Measurements from ENCODE around the gene OPCML.
"Not testable (repeated sequence)": the region's sequence is repeated elsewhere in the genome, so short reads cannot be mapped to it uniquely, and the experiment has no call there.

The OPCML gene

DNA sequence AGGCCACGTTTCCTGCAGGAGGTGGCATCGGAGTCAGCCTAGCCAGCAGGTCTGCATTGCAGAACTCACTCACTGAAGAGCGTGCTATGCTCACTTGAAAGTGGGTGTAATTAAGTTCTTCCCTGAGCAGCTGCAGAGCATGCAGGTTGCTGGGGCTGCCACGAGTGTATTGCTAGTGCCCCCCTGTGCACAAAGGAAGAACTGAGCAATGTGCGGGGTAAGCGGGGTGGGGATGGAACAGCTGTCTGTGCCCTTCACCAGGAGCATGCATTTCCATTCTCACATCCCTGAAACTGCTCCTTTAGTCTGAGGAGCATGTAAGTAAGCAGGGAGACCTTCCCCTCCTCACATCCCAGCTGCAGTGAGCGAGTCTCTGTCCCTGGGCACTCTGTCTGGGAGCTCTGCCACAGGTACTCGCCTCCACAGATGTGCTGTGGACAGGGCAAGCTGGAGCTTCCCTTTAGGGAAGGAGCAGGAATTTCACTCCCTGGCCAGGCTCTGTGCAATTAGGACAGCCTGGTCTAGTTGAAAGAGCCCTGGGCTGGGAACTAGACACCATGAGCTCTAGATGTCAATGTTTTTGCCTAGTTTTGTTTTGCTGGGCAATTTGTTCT is 1130.1 kb downstream of the OPCML start:
- peak; percentile 41 for DNase-seq (ENCODE audit: low read depth)
- TF ChIP-seq, protein P1, sequence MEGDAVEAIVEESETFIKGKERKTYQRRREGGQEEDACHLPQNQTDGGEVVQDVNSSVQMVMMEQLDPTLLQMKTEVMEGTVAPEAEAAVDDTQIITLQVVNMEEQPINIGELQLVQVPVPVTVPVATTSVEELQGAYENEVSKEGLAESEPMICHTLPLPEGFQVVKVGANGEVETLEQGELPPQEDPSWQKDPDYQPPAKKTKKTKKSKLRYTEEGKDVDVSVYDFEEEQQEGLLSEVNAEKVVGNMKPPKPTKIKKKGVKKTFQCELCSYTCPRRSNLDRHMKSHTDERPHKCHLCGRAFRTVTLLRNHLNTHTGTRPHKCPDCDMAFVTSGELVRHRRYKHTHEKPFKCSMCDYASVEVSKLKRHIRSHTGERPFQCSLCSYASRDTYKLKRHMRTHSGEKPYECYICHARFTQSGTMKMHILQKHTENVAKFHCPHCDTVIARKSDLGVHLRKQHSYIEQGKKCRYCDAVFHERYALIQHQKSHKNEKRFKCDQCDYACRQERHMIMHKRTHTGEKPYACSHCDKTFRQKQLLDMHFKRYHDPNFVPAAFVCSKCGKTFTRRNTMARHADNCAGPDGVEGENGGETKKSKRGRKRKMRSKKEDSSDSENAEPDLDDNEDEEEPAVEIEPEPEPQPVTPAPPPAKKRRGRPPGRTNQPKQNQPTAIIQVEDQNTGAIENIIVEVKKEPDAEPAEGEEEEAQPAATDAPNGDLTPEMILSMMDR (IDR thresholded peaks at IDR 0.05; ENCODE audit: insufficient read depth, low read depth, low read length, missing control alignments) = no peak
- H3K4me3 ChIP-seq (ENCODE audit: low read length) = no peak overlapping the region

- H3K4me3 ChIP-seq (ENCODE audit: low read length) = no peak overlapping the region
- TF ChIP-seq, protein P1 (IDR thresholded peaks at IDR 0.05; ENCODE audit: insufficient read depth, low read depth, low read length, missing control alignments) = no peak
- no peak for DNase-seq (ENCODE audit: low read depth)
Observed at GRCh38 chr11:132396318-132396717, 1136.0 kb downstream of the OPCML start.

GRCh38 chr11:132395434-132395833 is 1136.9 kb downstream of the OPCML start:
- H3K4me3 ChIP-seq (ENCODE audit: low read length) = no peak overlapping the region
- no peak for DNase-seq (ENCODE audit: low read depth)
- TF ChIP-seq, protein P1 (IDR thresholded peaks at IDR 0.05; ENCODE audit: insufficient read depth, low read depth, low read length, missing control alignments) = no peak

DNA sequence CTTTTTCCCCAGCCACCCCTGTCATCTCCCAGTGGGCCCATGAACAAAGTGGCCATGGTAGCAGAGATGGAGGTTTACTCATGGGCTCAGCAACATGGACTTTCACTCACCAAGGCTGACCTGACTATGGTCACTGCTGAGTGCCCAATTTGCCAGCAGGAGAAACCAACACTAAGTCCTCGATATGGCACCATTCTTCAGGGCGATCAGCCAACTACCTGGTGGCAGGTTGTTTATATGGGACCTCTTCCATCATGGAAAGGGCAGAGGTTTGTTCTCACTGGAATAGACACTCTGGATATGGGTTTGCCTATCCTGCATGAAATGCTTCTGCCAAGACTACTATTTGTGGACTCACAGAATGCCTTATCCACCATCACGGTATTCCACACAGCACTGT is 1152.8 kb downstream of the OPCML start:
- DNase-seq (ENCODE audit: low read depth) = no peak
- TF ChIP-seq, protein P1 (IDR thresholded peaks at IDR 0.05; ENCODE audit: insufficient read depth, low read depth, low read length, missing control alignments) = no peak

GRCh38 chr11:132373405-132374143 is 1158.7 kb downstream of the OPCML start:
- no peak for DNase-seq (ENCODE audit: low read depth)
- TF ChIP-seq, protein P1 (IDR thresholded peaks at IDR 0.05; ENCODE audit: insufficient read depth, low read depth, low read length, missing control alignments) = no peak

More for the DNA sequence above, 1152.8 kb downstream of the OPCML start:
- H3K4me3 ChIP-seq (ENCODE audit: low read length) = no peak overlapping the region

GRCh38 chr11:132370114-132370513 is 1162.2 kb downstream of the OPCML start:
- DNase-seq (ENCODE audit: low read depth); H3K4me3 ChIP-seq (ENCODE audit: low read length): not testable (repeated sequence)

More at GRCh38 chr11:132373405-132374143, 1158.7 kb downstream of the OPCML start:
- H3K4me3 ChIP-seq (ENCODE audit: low read length) = no peak overlapping the region

DNA sequence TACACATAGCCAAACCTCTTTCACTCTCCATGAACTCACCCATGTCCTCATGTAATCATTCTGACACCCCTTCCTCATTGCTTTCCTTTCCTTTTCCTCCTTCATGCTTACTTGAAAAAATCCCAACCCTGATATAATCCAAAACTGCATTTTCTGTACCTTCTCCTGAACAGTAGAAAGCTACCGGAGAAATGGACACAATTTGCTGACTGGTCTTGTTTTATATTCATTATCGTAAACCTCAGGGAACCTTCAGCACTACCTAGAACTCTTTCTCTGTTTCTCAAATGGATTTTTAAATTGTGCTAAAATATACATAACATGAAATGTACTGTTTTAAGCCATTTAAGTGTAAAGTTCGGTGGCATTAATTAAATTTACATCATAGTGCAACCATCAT is 1165.0 kb downstream of the OPCML start:
- TF ChIP-seq, protein P1 (IDR thresholded peaks at IDR 0.05; ENCODE audit: insufficient read depth, low read depth, low read length, missing control alignments) = no peak
- DNase-seq (ENCODE audit: low read depth) = no peak
- no peak overlapping the region for H3K4me3 ChIP-seq (ENCODE audit: low read length)

All from epithelial cell of esophagus (primary cell).